Fibroblast of lung (primary cell): ENCODE results near the gene TBX1. TPM values are rescaled to one million over a fixed set of nuclear protein-coding genes. Genes with fewer than 3 reads are reported as not detected.

Source experiments
- DNase-seq, 2 donors: peaks; one replicate each; pipeline versions ENCODE4 v3.0.0 to v3.0.0-alpha.2; 2010; ENCODE audit warnings: low read depth in 2 of 2
- H2AFZ ChIP-seq: 2 replicates; pipeline ENCODE4 v1.5.1; 2012; ENCODE audit warnings: low read length, control low read depth, inconsistent platforms
- H3K27ac ChIP-seq: 2 replicates; pipeline ENCODE4 v1.5.1; 2011; ENCODE audit warnings: low read length, control low read depth; ENCODE audit not compliant: insufficient read depth
- H3K27me3 ChIP-seq: 2 replicates; pipeline ENCODE4 v1.5.1; 2011; ENCODE audit warnings: mild to moderate bottlenecking, low read length; ENCODE audit not compliant: control insufficient read depth, insufficient read depth
- H3K36me3 ChIP-seq: 2 replicates; pipeline ENCODE4 v1.5.1; 2011; ENCODE audit warnings: low read length; ENCODE audit not compliant: control insufficient read depth, insufficient read depth
- H3K4me1 ChIP-seq: 2 replicates; pipeline ENCODE4 v1.5.1; 2011; ENCODE audit warnings: low read length; ENCODE audit not compliant: control insufficient read depth, insufficient read depth; ENCODE audit errors: extremely low read depth
- H3K4me2 ChIP-seq: 2 replicates; pipeline ENCODE4 v1.5.1; 2011; ENCODE audit warnings: low read length, control low read depth; ENCODE audit not compliant: insufficient read depth; ENCODE audit errors: extremely low read depth
- H3K4me3 ChIP-seq, 4 experiments: fragments of 200-600 bp in 1 of 4; sonication (generic) in 1 of 4; replicated peaks in 1 of 4; 2 replicates each; pipeline ENCODE4 v1.5.1; 2011 to 2016; ENCODE audit warnings: low read length in 4 of 4, low read depth in 3 of 4, mild to moderate bottlenecking in 3 of 4, control low read depth in 2 of 4, inconsistent platforms in 1 of 4, mixed read lengths in 1 of 4; ENCODE audit not compliant: insufficient read depth in 1 of 4; ENCODE audit errors: control extremely low read depth in 1 of 4
- H3K79me2 ChIP-seq: 2 replicates; pipeline ENCODE4 v1.5.1; 2012; ENCODE audit warnings: mild to moderate bottlenecking, low read length, inconsistent platforms; ENCODE audit not compliant: control insufficient read depth, insufficient read depth
- H3K9ac ChIP-seq: 2 replicates; pipeline ENCODE4 v1.5.1; 2011; ENCODE audit warnings: mild to moderate bottlenecking, low read length, control low read depth; ENCODE audit not compliant: insufficient read depth
- H3K9me3 ChIP-seq: 2 replicates; pipeline ENCODE4 v1.5.1; 2012; ENCODE audit warnings: low read depth, low read length; ENCODE audit not compliant: control insufficient read depth, insufficient read depth
- H4K20me1 ChIP-seq: 2 replicates; pipeline ENCODE4 v1.5.1; 2011; ENCODE audit warnings: low read length; ENCODE audit not compliant: control insufficient read depth, insufficient read depth; ENCODE audit errors: extremely low read depth
- CTCF ChIP-seq, 2 donors: IDR thresholded peaks in 1 of 2; conservative IDR thresholded peaks in 1 of 2; 1 replicate in 1 of 2; 2 replicates in 1 of 2; pipeline ENCODE4 v1.5.1; 2011 to 2012; ENCODE audit warnings: low read length in 2 of 2, control low read depth in 1 of 2, inconsistent platforms in 1 of 2, low read depth in 1 of 2, mild to moderate bottlenecking in 1 of 2
- EZH2 ChIP-seq: IDR thresholded peaks from 2 replicates; pipeline ENCODE4 v1.5.1; 2012; ENCODE audit warnings: low read length, control low read depth, mild to moderate bottlenecking; ENCODE audit errors: missing control alignments
- polyA plus RNA-seq, 2 donors: library from polyadenylated mRNA; depleted of rRNA in 1 of 2; stranded (reverse) in 1 of 2; unstranded in 1 of 2; fragments of >200 nt; gene quantifications; 2 replicates each; pipeline ENCODE4 v1.2.1, GENCODE V29; 2011 to 2012; ENCODE audit warnings: missing spikeins in 1 of 2
- total RNA-seq: library from RNA; depleted of rRNA; stranded (reverse); fragments of >200 nt; gene quantifications from 2 replicates; pipeline ENCODE4 v1.2.1, GENCODE V29; 2014

The TBX1 gene
- total and polyA plus RNA-seq, 2 donors (not counting 1 experiment from before 2014, with no cell fraction given) = not detected

GRCh38 chr22:19812910-19813309 is 52.3 kb downstream of the TBX1 start:
- no peak for TF ChIP-seq CTCF (conservative IDR thresholded peaks at IDR 0.05 in 1 of 2, IDR thresholded peaks at IDR 0.05 in 1 of 2; ENCODE audit: low read depth in 1 of 2, low read length in 2 of 2)
- no peak for TF ChIP-seq EZH2
- Histone ChIP-seq H3K79me2 (no peaks in the 10 kb centered on the region), H3K4me3 (no peak overlapping the region), H3K4me1 (no peaks in the 10 kb centered on the region), H2AFZ (no peak overlapping the region), H3K9me3 (no peaks in the 10 kb centered on the region), H3K9ac (no peak overlapping the region), H3K27ac (no peak overlapping the region), H4K20me1 (no peaks in the 10 kb centered on the region), H3K4me2 (no peak overlapping the region), H3K36me3 (no peaks in the 10 kb centered on the region), H3K27me3 (no peaks in the 10 kb centered on the region)
- DNase-seq = no peak

GRCh38 chr22:19814428-19814827 is 53.9 kb downstream of the TBX1 start:
- Histone ChIP-seq H3K9me3 (no peaks in the 10 kb centered on the region), H3K4me1 (no peaks in the 10 kb centered on the region), H3K9ac (no peak overlapping the region), H3K27me3 (no peaks in the 10 kb centered on the region), H2AFZ (no peak overlapping the region), H3K4me3 (no peak overlapping the region), H3K27ac (no peak overlapping the region), H3K36me3 (no peaks in the 10 kb centered on the region), H3K4me2 (no peak overlapping the region), H3K79me2 (no peaks in the 10 kb centered on the region), H4K20me1 (no peaks in the 10 kb centered on the region)
- TF ChIP-seq CTCF (conservative IDR thresholded peaks at IDR 0.05 in 1 of 2, IDR thresholded peaks at IDR 0.05 in 1 of 2; ENCODE audit: low read depth in 1 of 2, low read length in 2 of 2) = no peak
- TF ChIP-seq EZH2 = no peak
- DNase-seq = no peak

GRCh38 chr22:19815093-19815822 is 54.7 kb downstream of the TBX1 start:
- no peak for DNase-seq
- Histone ChIP-seq H3K27me3 (no peaks in the 10 kb centered on the region), H2AFZ (no peak overlapping the region), H3K27ac (no peak overlapping the region), H3K79me2 (no peaks in the 10 kb centered on the region), H3K4me2 (no peak overlapping the region), H3K9me3 (no peaks in the 10 kb centered on the region), H3K4me3 (no peak overlapping the region), H3K36me3 (no peaks in the 10 kb centered on the region), H3K9ac (no peak overlapping the region), H3K4me1 (no peaks in the 10 kb centered on the region), H4K20me1 (no peaks in the 10 kb centered on the region)
- TF ChIP-seq CTCF (conservative IDR thresholded peaks at IDR 0.05 in 1 of 2, IDR thresholded peaks at IDR 0.05 in 1 of 2; ENCODE audit: low read depth in 1 of 2, low read length in 2 of 2) = no peak
- no peak for TF ChIP-seq EZH2
